Measurements from ENCODE around the gene NINL.

DNA sequence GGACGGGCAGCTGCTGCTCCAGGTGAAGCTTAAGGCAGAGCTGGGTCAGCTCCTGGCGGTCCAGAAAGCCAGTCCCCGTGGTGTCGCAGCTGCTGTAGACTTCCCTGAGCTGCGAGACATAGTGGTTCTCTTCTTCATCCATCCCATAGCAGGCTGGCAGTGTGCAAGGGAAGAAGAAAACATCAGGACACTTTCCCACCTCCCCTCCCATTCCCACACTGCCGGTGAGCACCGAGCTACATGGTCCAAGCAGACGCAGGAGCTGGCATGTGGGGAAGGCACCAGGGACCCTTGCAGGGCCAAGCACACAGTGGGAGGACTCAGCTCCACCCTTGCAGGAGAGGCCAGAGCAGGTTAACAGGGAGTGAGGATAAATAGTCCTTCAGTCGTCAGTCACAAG, 58.9 kb downstream of the NINL start:
- no peak for TF ChIP-seq CTCF (IDR thresholded peaks at IDR 0.05; ENCODE audit: control extremely low read depth in 1 of 3, insufficient read depth in 1 of 3, low read depth in 1 of 3, low read length in 3 of 3)
- TF ChIP-seq EP300 (IDR thresholded peaks at IDR 0.05; ENCODE audit: borderline replicate concordance in 1 of 2, low read depth in 2 of 2, low read length in 2 of 2): no peak
- no peak for TF ChIP-seq NANOG (IDR thresholded peaks at IDR 0.05; ENCODE audit: insufficient read depth, low read depth, low read length, poor library complexity, severe bottlenecking)
- TF ChIP-seq MAX (IDR thresholded peaks at IDR 0.05): no peak
- no peak for TF ChIP-seq POLR2A (IDR thresholded peaks at IDR 0.05; ENCODE audit: control extremely low read depth in 1 of 2, low read depth in 2 of 2, low read length in 2 of 2)
- no peak for TF ChIP-seq NRF1 (IDR thresholded peaks at IDR 0.05; ENCODE audit: low read depth, low read length)
- TF ChIP-seq BRCA1 (IDR thresholded peaks at IDR 0.05; ENCODE audit: low read depth, low read length): no peak
